Keratinocyte (primary cell): ENCODE results near the gene ESRRG. TPM values are rescaled to one million over a fixed set of nuclear protein-coding genes. Genes with fewer than 3 reads are reported as not detected.

Experiments used
- DNase-seq: peaks from one replicate; pipeline ENCODE4 v3.0.0-alpha.2; 2011; ENCODE audit warnings: low read depth, missing footprints, low spot score
- FAIRE-seq: peaks from 2 replicates; lab custom pipeline; 2011; peaks lifted over from hg19 to GRCh38; lab: Jason Lieb, UNC
- H2AFZ ChIP-seq: 2 replicates; pipeline ENCODE4 v1.6.0; 2012; ENCODE audit warnings: low read length, control low read depth, inconsistent platforms; ENCODE audit not compliant: control insufficient read depth
- H3K27ac ChIP-seq: 2 replicates; pipeline ENCODE4 v1.5.1; 2011; ENCODE audit warnings: low read length; ENCODE audit not compliant: control insufficient read depth, insufficient read depth
- H3K27me3 ChIP-seq: 3 replicates; pipeline ENCODE4 v1.6.0; 2011; ENCODE audit warnings: low read length; ENCODE audit not compliant: control insufficient read depth, insufficient read depth; ENCODE audit errors: extremely low read depth
- H3K36me3 ChIP-seq, 2 experiments: 2 replicates in 1 of 2; 3 replicates in 1 of 2; pipeline ENCODE4 v1.5.1; 2011; ENCODE audit warnings: low read length in 2 of 2, mild to moderate bottlenecking in 1 of 2; ENCODE audit not compliant: control insufficient read depth in 2 of 2, insufficient read depth in 2 of 2; ENCODE audit errors: extremely low read depth in 1 of 2
- H3K4me1 ChIP-seq: 3 replicates; pipeline ENCODE4 v1.5.1; 2011; ENCODE audit warnings: low read length; ENCODE audit not compliant: control insufficient read depth, insufficient read depth; ENCODE audit errors: extremely low read depth
- H3K4me2 ChIP-seq: 3 replicates; pipeline ENCODE4 v1.6.0; 2011; ENCODE audit warnings: low read depth, low read length; ENCODE audit not compliant: control insufficient read depth, insufficient read depth; ENCODE audit errors: extremely low read depth
- H3K4me3 ChIP-seq, 3 experiments: fragments of 200-600 bp in 1 of 3; sonication (generic) in 1 of 3; 2 replicates in 2 of 3; 3 replicates in 1 of 3; pipeline ENCODE4 v1.5.1; 2011 to 2016; ENCODE audit warnings: low read length in 3 of 3, mild to moderate bottlenecking in 3 of 3, control low read depth in 2 of 3, inconsistent platforms in 1 of 3, low read depth in 1 of 3, mixed read lengths in 1 of 3, mixed run types in 1 of 3, moderate library complexity in 1 of 3; ENCODE audit not compliant: control insufficient read depth in 2 of 3, insufficient read depth in 2 of 3; ENCODE audit errors: extremely low read depth in 1 of 3
- H3K79me2 ChIP-seq: 2 replicates; pipeline ENCODE4 v1.6.0; 2012; ENCODE audit warnings: low read length; ENCODE audit not compliant: control insufficient read depth, insufficient read depth
- H3K9ac ChIP-seq: 3 replicates; pipeline ENCODE4 v1.6.0; 2011; ENCODE audit warnings: low read length; ENCODE audit not compliant: control insufficient read depth, insufficient read depth; ENCODE audit errors: extremely low read depth
- H3K9me1 ChIP-seq: 3 replicates; pipeline ENCODE4 v1.6.0; 2011; ENCODE audit warnings: low read length; ENCODE audit not compliant: control insufficient read depth, insufficient read depth; ENCODE audit errors: extremely low read depth
- H3K9me3 ChIP-seq: 2 replicates; pipeline ENCODE4 v1.5.1; 2012; ENCODE audit warnings: low read depth, low read length; ENCODE audit not compliant: control insufficient read depth
- H4K20me1 ChIP-seq: 3 replicates; pipeline ENCODE4 v1.6.0; 2011; ENCODE audit warnings: low read length; ENCODE audit not compliant: control insufficient read depth, insufficient read depth; ENCODE audit errors: extremely low read depth
- CTCF ChIP-seq, 3 experiments: IDR thresholded peaks in 1 of 3; conservative IDR thresholded peaks in 1 of 3; optimal IDR thresholded peaks in 1 of 3; 2 replicates in 2 of 3; 3 replicates in 1 of 3; pipeline versions ENCODE3 to v1.5.1; 2011; ENCODE audit warnings: low read length in 3 of 3, mild to moderate bottlenecking in 3 of 3, moderate library complexity in 2 of 3, control low read depth in 1 of 3, inconsistent platforms in 1 of 3; ENCODE audit not compliant: insufficient read depth in 2 of 3; ENCODE audit errors: extremely low read depth in 1 of 3
- EZH2 ChIP-seq: IDR thresholded peaks from one replicate; pipeline ENCODE4 v1.6.1; 2012; ENCODE audit warnings: inconsistent platforms, mild to moderate bottlenecking, low read length, moderate library complexity
- dilution Hi-C: fragments of 300-500 bp; cut with MboI; formaldehyde crosslinking; loops from one replicate; pipeline ENCODE4 v1.7.0; 2020; ENCODE audit warnings: low sequenced_read_pairs; ENCODE audit not compliant: extremely low pct_ligation_motif_present
- polyA plus RNA-seq, 5 experiments: library from polyadenylated mRNA; depleted of rRNA in 3 of 5; stranded (reverse) in 3 of 5; stranded (forward) in 1 of 5; unstranded in 1 of 5; fragments of >200 nt; gene quantifications; 1 replicate in 1 of 5; 2 replicates in 3 of 5; 3 replicates in 1 of 5; pipeline versions ENCODE4 v1.2.1 to v1.2.3, GENCODE V29; 2011 to 2012; ENCODE audit warnings: missing spikeins in 2 of 5, low read depth in 1 of 5, low replicate concordance in 1 of 5

The ESRRG gene
- polyA plus RNA-seq, 1 donor (not counting 4 experiments of a cell fraction or from before 2014, with no cell fraction given) = 0.08 TPM

GRCh38 chr1:216478238-216478637, 245.0 kb downstream of the ESRRG start:
- no peak overlapping the region for H3K4me3 ChIP-seq
- H3K4me2 ChIP-seq = no peak overlapping the region
- H3K9me1 ChIP-seq = no peaks in the 10 kb centered on the region
- H3K27me3 ChIP-seq = no peaks in the 10 kb centered on the region
- no peak for DNase-seq
- dilution Hi-C loops = no loop called here
- no peak overlapping the region for H3K9ac ChIP-seq
- H3K9me3 ChIP-seq = no peaks in the 10 kb centered on the region
- no peak overlapping the region for H3K27ac ChIP-seq
- no peak for TF ChIP-seq CTCF (optimal IDR thresholded peaks at IDR 0.05 in 1 of 3, IDR thresholded peaks at IDR 0.05 in 1 of 3, conservative IDR thresholded peaks at IDR 0.05 in 1 of 3; ENCODE audit: extremely low read depth in 1 of 3, insufficient read depth in 2 of 3, low read length in 3 of 3)
- TF ChIP-seq EZH2 = no peak
- H2AFZ ChIP-seq = no peak overlapping the region
- H3K4me1 ChIP-seq = no peaks in the 10 kb centered on the region
- no peaks in the 10 kb centered on the region for H4K20me1 ChIP-seq
- FAIRE-seq = no peak
- H3K79me2 ChIP-seq = no peaks in the 10 kb centered on the region
- H3K36me3 ChIP-seq = no peaks in the 10 kb centered on the region

- no peak for DNase-seq
- Histone ChIP-seq H3K4me2 (no peak overlapping the region), H3K27ac (no peak overlapping the region), H3K27me3 (no peaks in the 10 kb centered on the region), H4K20me1 (no peaks in the 10 kb centered on the region), H2AFZ (no peak overlapping the region), H3K36me3 (no peaks in the 10 kb centered on the region), H3K9me3 (no peaks in the 10 kb centered on the region), H3K79me2 (no peaks in the 10 kb centered on the region), H3K4me1 (no peaks in the 10 kb centered on the region), H3K9me1 (no peaks in the 10 kb centered on the region), H3K4me3 (no peak overlapping the region), H3K9ac (no peak overlapping the region)
- dilution Hi-C loops = no loop called here
- no peak for FAIRE-seq
- TF ChIP-seq CTCF (optimal IDR thresholded peaks at IDR 0.05 in 1 of 3, IDR thresholded peaks at IDR 0.05 in 1 of 3, conservative IDR thresholded peaks at IDR 0.05 in 1 of 3; ENCODE audit: extremely low read depth in 1 of 3, insufficient read depth in 2 of 3, low read length in 3 of 3) (no peak), EZH2 (no peak)
Observed at GRCh38 chr1:216476341-216476740, 246.9 kb downstream of the ESRRG start.
